ENCODE measurements around the gene MYO9A. TPM values are rescaled to one million over a fixed set of nuclear protein-coding genes. Genes with fewer than 3 reads are reported as not detected.

MYO9A gene
- total and polyA plus RNA-seq, 10 of the 15 experiments (the other 5 are each of a cell fraction or from before 2014, with no cell fraction given), result 3.3 to 25.3 (median 12.2) TPM

DNA sequence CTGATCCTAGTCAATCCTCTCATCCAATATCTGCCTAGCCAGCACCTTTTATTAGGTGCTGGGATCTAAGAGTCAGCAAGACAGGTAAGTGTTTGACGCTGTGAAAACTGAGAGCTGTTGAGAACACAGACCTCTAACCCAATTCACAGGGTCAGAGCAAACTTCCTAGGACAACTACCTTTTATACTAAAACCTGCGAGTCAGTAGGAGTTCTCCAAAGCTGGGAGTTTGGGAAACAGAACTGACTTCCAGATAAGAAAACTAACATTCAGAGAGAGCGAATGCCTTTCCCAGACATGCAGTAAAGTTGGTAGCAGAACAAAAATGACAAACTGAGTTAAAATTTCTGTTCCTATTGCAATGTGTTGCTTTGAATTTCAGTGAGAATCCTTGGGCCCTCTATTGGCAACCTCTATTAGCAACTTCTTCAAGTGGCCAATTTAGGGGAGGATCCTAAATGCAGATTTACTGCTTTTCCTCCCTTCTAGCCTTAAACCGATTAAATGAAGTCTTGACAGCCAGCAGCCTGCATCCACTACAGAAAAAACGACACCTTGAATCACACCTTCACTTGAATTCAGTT, 296.3 kb downstream of the MYO9A start (continued):
- TF ChIP-seq, protein P1, sequence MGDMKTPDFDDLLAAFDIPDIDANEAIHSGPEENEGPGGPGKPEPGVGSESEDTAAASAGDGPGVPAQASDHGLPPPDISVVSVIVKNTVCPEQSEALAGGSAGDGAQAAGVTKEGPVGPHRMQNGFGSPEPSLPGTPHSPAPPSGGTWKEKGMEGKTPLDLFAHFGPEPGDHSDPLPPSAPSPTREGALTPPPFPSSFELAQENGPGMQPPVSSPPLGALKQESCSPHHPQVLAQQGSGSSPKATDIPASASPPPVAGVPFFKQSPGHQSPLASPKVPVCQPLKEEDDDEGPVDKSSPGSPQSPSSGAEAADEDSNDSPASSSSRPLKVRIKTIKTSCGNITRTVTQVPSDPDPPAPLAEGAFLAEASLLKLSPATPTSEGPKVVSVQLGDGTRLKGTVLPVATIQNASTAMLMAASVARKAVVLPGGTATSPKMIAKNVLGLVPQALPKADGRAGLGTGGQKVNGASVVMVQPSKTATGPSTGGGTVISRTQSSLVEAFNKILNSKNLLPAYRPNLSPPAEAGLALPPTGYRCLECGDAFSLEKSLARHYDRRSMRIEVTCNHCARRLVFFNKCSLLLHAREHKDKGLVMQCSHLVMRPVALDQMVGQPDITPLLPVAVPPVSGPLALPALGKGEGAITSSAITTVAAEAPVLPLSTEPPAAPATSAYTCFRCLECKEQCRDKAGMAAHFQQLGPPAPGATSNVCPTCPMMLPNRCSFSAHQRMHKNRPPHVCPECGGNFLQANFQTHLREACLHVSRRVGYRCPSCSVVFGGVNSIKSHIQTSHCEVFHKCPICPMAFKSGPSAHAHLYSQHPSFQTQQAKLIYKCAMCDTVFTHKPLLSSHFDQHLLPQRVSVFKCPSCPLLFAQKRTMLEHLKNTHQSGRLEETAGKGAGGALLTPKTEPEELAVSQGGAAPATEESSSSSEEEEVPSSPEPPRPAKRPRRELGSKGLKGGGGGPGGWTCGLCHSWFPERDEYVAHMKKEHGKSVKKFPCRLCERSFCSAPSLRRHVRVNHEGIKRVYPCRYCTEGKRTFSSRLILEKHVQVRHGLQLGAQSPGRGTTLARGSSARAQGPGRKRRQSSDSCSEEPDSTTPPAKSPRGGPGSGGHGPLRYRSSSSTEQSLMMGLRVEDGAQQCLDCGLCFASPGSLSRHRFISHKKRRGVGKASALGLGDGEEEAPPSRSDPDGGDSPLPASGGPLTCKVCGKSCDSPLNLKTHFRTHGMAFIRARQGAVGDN (IDR thresholded peaks at IDR 0.05), result no peak
- no peak for TF ChIP-seq ZZZ3 (IDR thresholded peaks at IDR 0.05; ENCODE audit: control insufficient read depth, insufficient read length, low read depth)
- no peak for TF ChIP-seq RB1 (IDR thresholded peaks at IDR 0.05; ENCODE audit: borderline replicate concordance)
- TF ChIP-seq, protein P2, sequence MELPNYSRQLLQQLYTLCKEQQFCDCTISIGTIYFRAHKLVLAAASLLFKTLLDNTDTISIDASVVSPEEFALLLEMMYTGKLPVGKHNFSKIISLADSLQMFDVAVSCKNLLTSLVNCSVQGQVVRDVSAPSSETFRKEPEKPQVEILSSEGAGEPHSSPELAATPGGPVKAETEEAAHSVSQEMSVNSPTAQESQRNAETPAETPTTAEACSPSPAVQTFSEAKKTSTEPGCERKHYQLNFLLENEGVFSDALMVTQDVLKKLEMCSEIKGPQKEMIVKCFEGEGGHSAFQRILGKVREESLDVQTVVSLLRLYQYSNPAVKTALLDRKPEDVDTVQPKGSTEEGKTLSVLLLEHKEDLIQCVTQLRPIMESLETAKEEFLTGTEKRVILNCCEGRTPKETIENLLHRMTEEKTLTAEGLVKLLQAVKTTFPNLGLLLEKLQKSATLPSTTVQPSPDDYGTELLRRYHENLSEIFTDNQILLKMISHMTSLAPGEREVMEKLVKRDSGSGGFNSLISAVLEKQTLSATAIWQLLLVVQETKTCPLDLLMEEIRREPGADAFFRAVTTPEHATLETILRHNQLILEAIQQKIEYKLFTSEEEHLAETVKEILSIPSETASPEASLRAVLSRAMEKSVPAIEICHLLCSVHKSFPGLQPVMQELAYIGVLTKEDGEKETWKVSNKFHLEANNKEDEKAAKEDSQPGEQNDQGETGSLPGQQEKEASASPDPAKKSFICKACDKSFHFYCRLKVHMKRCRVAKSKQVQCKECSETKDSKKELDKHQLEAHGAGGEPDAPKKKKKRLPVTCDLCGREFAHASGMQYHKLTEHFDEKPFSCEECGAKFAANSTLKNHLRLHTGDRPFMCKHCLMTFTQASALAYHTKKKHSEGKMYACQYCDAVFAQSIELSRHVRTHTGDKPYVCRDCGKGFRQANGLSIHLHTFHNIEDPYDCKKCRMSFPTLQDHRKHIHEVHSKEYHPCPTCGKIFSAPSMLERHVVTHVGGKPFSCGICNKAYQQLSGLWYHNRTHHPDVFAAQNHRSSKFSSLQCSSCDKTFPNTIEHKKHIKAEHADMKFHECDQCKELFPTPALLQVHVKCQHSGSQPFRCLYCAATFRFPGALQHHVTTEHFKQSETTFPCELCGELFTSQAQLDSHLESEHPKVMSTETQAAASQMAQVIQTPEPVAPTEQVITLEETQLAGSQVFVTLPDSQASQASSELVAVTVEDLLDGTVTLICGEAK (IDR thresholded peaks at IDR 0.05; ENCODE audit: borderline replicate concordance), result no peak
- TF ChIP-seq, protein P3, sequence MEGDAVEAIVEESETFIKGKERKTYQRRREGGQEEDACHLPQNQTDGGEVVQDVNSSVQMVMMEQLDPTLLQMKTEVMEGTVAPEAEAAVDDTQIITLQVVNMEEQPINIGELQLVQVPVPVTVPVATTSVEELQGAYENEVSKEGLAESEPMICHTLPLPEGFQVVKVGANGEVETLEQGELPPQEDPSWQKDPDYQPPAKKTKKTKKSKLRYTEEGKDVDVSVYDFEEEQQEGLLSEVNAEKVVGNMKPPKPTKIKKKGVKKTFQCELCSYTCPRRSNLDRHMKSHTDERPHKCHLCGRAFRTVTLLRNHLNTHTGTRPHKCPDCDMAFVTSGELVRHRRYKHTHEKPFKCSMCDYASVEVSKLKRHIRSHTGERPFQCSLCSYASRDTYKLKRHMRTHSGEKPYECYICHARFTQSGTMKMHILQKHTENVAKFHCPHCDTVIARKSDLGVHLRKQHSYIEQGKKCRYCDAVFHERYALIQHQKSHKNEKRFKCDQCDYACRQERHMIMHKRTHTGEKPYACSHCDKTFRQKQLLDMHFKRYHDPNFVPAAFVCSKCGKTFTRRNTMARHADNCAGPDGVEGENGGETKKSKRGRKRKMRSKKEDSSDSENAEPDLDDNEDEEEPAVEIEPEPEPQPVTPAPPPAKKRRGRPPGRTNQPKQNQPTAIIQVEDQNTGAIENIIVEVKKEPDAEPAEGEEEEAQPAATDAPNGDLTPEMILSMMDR (IDR thresholded peaks at IDR 0.05 in 2 of 3, conservative IDR thresholded peaks at IDR 0.05 in 1 of 3; ENCODE audit: control insufficient read depth in 2 of 3, extremely low read depth in 1 of 3, insufficient read depth in 1 of 3, low read depth in 3 of 3, low read length in 3 of 3), result no peak

All from GM12878 (cell line).